ENCODE results near the gene RFNG. TPM values are rescaled to one million over a fixed set of nuclear protein-coding genes. Genes with fewer than 3 reads are reported as not detected.

The RFNG gene
- polyA plus RNA-seq, 1 experiment: 23.7 TPM

- DNase-seq (ENCODE audit: low read depth): no peak
- CTCF ChIA-PET: interaction anchor here (1.9 kb wide), 1 partner anchor 66 kb away, joined by 4 read pairs; no protein-coding TSS in a partner anchor
- POLR2A ChIA-PET: no interaction called here
Measured at GRCh38 chr17:82095777-82096708, 44.4 kb upstream of the RFNG start.

DNA sequence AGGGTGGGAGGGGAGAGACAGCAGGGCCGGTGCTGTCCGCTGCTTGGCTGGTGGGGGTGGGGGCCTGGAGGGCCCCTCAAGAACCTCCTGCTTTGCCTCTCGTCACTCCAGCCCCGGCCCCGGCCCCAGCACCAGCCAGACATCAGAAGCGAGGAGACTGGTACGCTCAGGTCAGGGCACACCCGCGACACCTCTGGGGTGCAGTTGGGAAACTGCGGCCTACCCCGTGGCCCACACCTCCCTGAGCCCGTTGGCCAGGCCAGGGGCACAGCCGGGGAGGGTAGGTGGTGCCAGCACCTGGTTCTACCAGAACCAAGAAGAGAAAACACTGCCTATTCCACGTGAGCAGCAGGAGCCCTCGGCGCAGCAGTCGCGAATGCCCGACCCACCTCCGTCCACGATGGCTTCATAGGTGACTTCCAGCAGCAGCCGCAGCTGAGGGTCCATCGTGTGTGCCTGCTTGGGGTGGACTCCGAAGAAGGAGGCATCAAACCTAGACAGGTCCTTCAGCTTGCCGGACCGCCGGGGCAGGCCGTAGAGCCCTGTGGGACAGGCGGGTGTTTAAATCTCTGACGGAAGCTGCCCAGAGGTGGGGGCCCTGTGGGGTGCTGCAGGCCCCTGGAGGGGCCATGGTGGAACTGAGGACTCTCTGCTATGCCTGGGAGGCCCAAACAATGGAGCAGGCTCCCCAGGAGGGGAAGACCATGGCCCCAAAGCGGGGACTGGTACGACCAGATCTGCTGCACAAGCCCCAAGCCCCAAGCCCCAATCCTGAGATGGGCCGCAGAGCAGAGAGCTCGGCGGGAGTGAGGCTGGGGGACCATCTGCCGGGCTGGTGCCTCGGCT, 43.5 kb upstream of the RFNG start:
- ChIA-PET CTCF (interaction anchor here (1.9 kb wide), 1 partner anchor 65 kb away, joined by 4 read pairs; no protein-coding TSS in a partner anchor), POLR2A (no interaction called here)
- no peak for DNase-seq (ENCODE audit: low read depth)
- no peaks in the 10 kb centered on the region for H3K27me3 ChIP-seq (ENCODE audit: control insufficient read depth, insufficient read depth, low read length)
- no peak overlapping the region for H3K4me3 ChIP-seq (ENCODE audit: low read depth, low read length)
- TF ChIP-seq CTCF (IDR thresholded peaks at IDR 0.05; ENCODE audit: insufficient read depth, low read depth, low read length): no peak
- H3K36me3 ChIP-seq (ENCODE audit: control insufficient read depth, insufficient read depth, low read length): peaks cover 40% of the 10 kb centered on the region

More at GRCh38 chr17:82095777-82096708, 44.4 kb upstream of the RFNG start:
- Histone ChIP-seq H3K36me3 (ENCODE audit: control insufficient read depth, insufficient read depth, low read length) (peaks cover 34% of the 10 kb centered on the region), H3K27me3 (ENCODE audit: control insufficient read depth, insufficient read depth, low read length) (no peaks in the 10 kb centered on the region), H3K4me3 (ENCODE audit: low read depth, low read length) (peak overlapping the region; percentile 76)
- no peak for TF ChIP-seq CTCF (IDR thresholded peaks at IDR 0.05; ENCODE audit: insufficient read depth, low read depth, low read length)

DNA sequence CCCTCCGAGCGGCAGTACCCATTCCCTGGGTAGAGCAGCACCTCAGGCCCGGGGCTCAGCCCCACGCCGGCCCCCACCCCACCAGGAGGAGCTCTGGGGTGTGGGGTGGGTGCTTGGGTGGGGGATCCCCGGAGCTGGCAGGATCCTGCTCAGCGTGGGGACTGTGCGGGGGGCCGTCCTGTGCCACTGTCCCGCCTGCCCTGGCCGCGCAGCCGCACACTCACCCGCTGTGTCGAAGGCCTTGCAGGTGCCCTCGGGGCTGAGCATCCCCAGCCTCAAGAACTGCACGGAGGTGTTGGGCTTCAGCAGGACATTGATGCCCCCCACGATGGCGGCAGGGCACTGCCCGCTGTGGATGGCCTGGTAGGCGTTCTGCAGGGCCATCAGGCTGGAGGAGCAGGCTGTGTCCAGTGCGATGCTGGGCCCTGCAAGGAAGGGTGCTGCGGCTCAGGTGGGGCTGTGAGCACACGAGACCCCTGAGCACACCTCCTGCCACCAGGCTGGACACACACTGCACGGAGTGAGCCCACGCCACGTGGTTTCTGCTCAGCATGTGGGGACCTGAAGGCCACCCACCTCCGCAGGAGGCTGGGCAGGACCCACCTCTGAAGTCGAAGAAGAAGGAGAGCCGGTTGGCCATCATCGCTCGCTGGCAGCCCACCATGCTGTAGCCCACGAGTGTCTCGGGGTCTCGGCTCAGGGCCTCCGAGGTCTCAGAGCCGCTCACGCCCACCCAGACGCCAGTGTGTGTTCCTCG, 41.6 kb upstream of the RFNG start:
- peaks cover 55% of the 10 kb centered on the region for H3K36me3 ChIP-seq (ENCODE audit: control insufficient read depth, insufficient read depth, low read length)
- H3K4me3 ChIP-seq (ENCODE audit: low read depth, low read length): no peak overlapping the region
- ChIA-PET CTCF (no interaction called here), POLR2A (no interaction called here)
- no peak for TF ChIP-seq CTCF (IDR thresholded peaks at IDR 0.05; ENCODE audit: insufficient read depth, low read depth, low read length)
- DNase-seq (ENCODE audit: low read depth): no peak
- H3K27me3 ChIP-seq (ENCODE audit: control insufficient read depth, insufficient read depth, low read length): no peaks in the 10 kb centered on the region

DNA sequence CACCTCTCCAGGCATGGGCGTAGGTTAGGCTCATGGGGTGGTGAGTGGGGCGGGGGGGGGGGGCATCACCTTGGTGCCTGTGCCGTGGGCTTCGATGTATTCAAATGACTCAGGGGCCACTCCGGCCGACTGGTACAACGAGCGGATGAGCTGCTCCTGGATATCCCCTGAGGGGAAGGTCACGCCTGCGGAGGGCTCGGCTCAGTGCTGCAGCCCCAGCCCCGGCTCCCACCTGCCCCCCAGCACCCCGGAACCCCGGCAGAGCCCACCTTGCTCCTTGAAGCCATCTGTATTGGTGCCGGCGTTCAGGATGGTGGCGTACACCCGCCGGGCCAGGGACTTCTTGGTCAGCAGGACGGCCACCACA, 41.0 kb upstream of the RFNG start:
- no peak for TF ChIP-seq CTCF (IDR thresholded peaks at IDR 0.05; ENCODE audit: insufficient read depth, low read depth, low read length)
- CTCF ChIA-PET: no interaction called here
- Histone ChIP-seq H3K36me3 (ENCODE audit: control insufficient read depth, insufficient read depth, low read length) (peaks cover 61% of the 10 kb centered on the region), H3K27me3 (ENCODE audit: control insufficient read depth, insufficient read depth, low read length) (no peaks in the 10 kb centered on the region), H3K4me3 (ENCODE audit: low read depth, low read length) (no peak overlapping the region)
- POLR2A ChIA-PET: no interaction called here
- no peak for DNase-seq (ENCODE audit: low read depth)

Data from BJ (cell line).